ENCODE results near the gene LRMDA.

GRCh38 chr10:75657351-75657750 is 225.9 kb downstream of the LRMDA start:
- TF ChIP-seq, protein P1, sequence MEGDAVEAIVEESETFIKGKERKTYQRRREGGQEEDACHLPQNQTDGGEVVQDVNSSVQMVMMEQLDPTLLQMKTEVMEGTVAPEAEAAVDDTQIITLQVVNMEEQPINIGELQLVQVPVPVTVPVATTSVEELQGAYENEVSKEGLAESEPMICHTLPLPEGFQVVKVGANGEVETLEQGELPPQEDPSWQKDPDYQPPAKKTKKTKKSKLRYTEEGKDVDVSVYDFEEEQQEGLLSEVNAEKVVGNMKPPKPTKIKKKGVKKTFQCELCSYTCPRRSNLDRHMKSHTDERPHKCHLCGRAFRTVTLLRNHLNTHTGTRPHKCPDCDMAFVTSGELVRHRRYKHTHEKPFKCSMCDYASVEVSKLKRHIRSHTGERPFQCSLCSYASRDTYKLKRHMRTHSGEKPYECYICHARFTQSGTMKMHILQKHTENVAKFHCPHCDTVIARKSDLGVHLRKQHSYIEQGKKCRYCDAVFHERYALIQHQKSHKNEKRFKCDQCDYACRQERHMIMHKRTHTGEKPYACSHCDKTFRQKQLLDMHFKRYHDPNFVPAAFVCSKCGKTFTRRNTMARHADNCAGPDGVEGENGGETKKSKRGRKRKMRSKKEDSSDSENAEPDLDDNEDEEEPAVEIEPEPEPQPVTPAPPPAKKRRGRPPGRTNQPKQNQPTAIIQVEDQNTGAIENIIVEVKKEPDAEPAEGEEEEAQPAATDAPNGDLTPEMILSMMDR (IDR thresholded peaks at IDR 0.05) = no peak
- TF ChIP-seq POLR2AphosphoS5 (IDR thresholded peaks at IDR 0.05) = no peak

Data from sigmoid colon (tissue), 4 donors.